Effector CD4-positive, alpha-beta T cell (primary cell): ENCODE measurements around the gene NOX5.

Experiments used
- DNase-seq: peaks from one replicate; pipeline ENCODE4 v3.0.0-alpha.2; 2020

The NOX5 gene

GRCh38 chr15:69026355-69026754 is 11.9 kb downstream of the NOX5 start:
- no peak for DNase-seq

- no peak for DNase-seq
Observed at GRCh38 chr15:69027976-69028518, 13.6 kb downstream of the NOX5 start.

- DNase-seq, result no peak
Observed at GRCh38 chr15:69031013-69032001, 16.8 kb downstream of the NOX5 start.

GRCh38 chr15:69032031-69032430 is 17.5 kb downstream of the NOX5 start:
- DNase-seq, result no peak

GRCh38 chr15:69032703-69033373 is 18.3 kb downstream of the NOX5 start:
- DNase-seq, result no peak

- DNase-seq, result no peak
Observed at GRCh38 chr15:69034352-69034751, 19.9 kb downstream of the NOX5 start.

- no peak for DNase-seq
Observed at GRCh38 chr15:69035205-69035917, 20.9 kb downstream of the NOX5 start.

- DNase-seq, result no peak
Observed at GRCh38 chr15:69035918-69036258, 21.4 kb downstream of the NOX5 start.

GRCh38 chr15:69036826-69037225 is 22.3 kb downstream of the NOX5 start:
- DNase-seq, result no peak

GRCh38 chr15:69037482-69037881 is 23.0 kb downstream of the NOX5 start:
- no peak for DNase-seq

GRCh38 chr15:69037977-69038376 is 23.5 kb downstream of the NOX5 start:
- DNase-seq, result no peak

- no peak for DNase-seq
Observed at GRCh38 chr15:69038508-69038907, 24.0 kb downstream of the NOX5 start.

- DNase-seq, result no peak
Observed at GRCh38 chr15:69039516-69040225, 25.2 kb downstream of the NOX5 start.

GRCh38 chr15:69042531-69042930 is 28.0 kb downstream of the NOX5 start:
- DNase-seq, result no peak

- no peak for DNase-seq
Observed at GRCh38 chr15:69045802-69046201, 31.3 kb downstream of the NOX5 start.

GRCh38 chr15:69046781-69047180 is 32.3 kb downstream of the NOX5 start:
- DNase-seq, result no peak

GRCh38 chr15:69049976-69050375 is 35.5 kb downstream of the NOX5 start:
- no peak for DNase-seq

GRCh38 chr15:69055251-69055650 is 40.8 kb downstream of the NOX5 start:
- no peak for DNase-seq

GRCh38 chr15:69056365-69056764 is 41.9 kb downstream of the NOX5 start:
- no peak for DNase-seq

- peak; percentile 70 for DNase-seq
Observed at GRCh38 chr15:69058830-69059556, 44.5 kb downstream of the NOX5 start.

- DNase-seq, result no peak
Observed at GRCh38 chr15:69059557-69059943, 45.1 kb downstream of the NOX5 start.

- DNase-seq, result no peak
Observed at GRCh38 chr15:69060041-69060481, 45.6 kb downstream of the NOX5 start.
